Glutamatergic neuron (in vitro differentiated cells): ENCODE measurements around the gene EPB41L2. TPM values are rescaled to one million over a fixed set of nuclear protein-coding genes. Genes with fewer than 3 reads are reported as not detected.

Experiments
- DNase-seq: peaks from one replicate; pipeline ENCODE4 v3.0.0; 2022
- H3K27ac Mint-ChIP-seq: one replicate; pipeline ENCODE4 v1.8.0; 2020; ENCODE audit warnings: mild to moderate bottlenecking, mixed read lengths, inconsistent platforms; ENCODE audit not compliant: unreplicated experiment
- H3K27me3 Mint-ChIP-seq: one replicate; pipeline ENCODE4 v1.8.0; 2020; ENCODE audit warnings: mild to moderate bottlenecking, moderate library complexity, mixed read lengths, inconsistent platforms; ENCODE audit not compliant: unreplicated experiment
- H3K36me3 Mint-ChIP-seq: one replicate; pipeline ENCODE4 v1.8.0; 2020; ENCODE audit warnings: mild to moderate bottlenecking, mixed read lengths, inconsistent platforms; ENCODE audit not compliant: unreplicated experiment
- H3K4me1 Mint-ChIP-seq: one replicate; pipeline ENCODE4 v1.8.0; 2020; ENCODE audit warnings: mild to moderate bottlenecking, low read depth, mixed read lengths, inconsistent platforms; ENCODE audit not compliant: unreplicated experiment
- H3K4me3 Mint-ChIP-seq: one replicate; pipeline ENCODE4 v1.8.0; 2020; ENCODE audit warnings: mild to moderate bottlenecking, mixed read lengths, inconsistent platforms; ENCODE audit not compliant: unreplicated experiment
- H3K9me3 Mint-ChIP-seq: one replicate; pipeline ENCODE4 v1.8.0; 2020; ENCODE audit warnings: mild to moderate bottlenecking, moderate library complexity, mixed read lengths, inconsistent platforms; ENCODE audit not compliant: unreplicated experiment
- CTCF ChIP-seq: fragments of 200-600 bp; sonication (generic); IDR thresholded peaks from one replicate; pipeline ENCODE4 v1.5.0; 2021; ENCODE audit not compliant: partially characterized antibody, unreplicated experiment
- total RNA-seq: library from RNA; stranded (reverse); fragmentation: NEBNext Ultra II Directional; extraction: Animal tissue kit (Norgen Biotek cat#: 25700); gene quantifications from one replicate; pipeline ENCODE4 v1.2.1, GENCODE V29; 2021; ENCODE audit not compliant: unreplicated experiment

Gene EPB41L2
- total RNA-seq, 1 donor from 2014 or later: 36.2 TPM

- H3K9me3 Mint-ChIP-seq: peaks cover 3% of the 10 kb centered on the region
- H3K27me3 Mint-ChIP-seq: no peaks in the 10 kb centered on the region
- peaks cover 9% of the 10 kb centered on the region for H3K36me3 Mint-ChIP-seq
- H3K4me1 Mint-ChIP-seq: no peaks in the 10 kb centered on the region
- H3K27ac Mint-ChIP-seq: no peak overlapping the region
- no peak overlapping the region for H3K4me3 Mint-ChIP-seq
- no peak for DNase-seq
- no peak for TF ChIP-seq CTCF
Observed at GRCh38 chr6:131049608-131050007, 13.4 kb downstream of the EPB41L2 start.

GRCh38 chr6:131048933-131049515 lies 14.0 kb downstream of the EPB41L2 start:
- TF ChIP-seq CTCF: no peak
- no peaks in the 10 kb centered on the region for H3K27me3 Mint-ChIP-seq
- H3K4me1 Mint-ChIP-seq: no peaks in the 10 kb centered on the region
- H3K27ac Mint-ChIP-seq: no peak overlapping the region
- no peak overlapping the region for H3K4me3 Mint-ChIP-seq
- H3K36me3 Mint-ChIP-seq: peaks cover 3% of the 10 kb centered on the region
- peaks cover 2% of the 10 kb centered on the region for H3K9me3 Mint-ChIP-seq
- no peak for DNase-seq

- H3K36me3 Mint-ChIP-seq: no peaks in the 10 kb centered on the region
- H3K27me3 Mint-ChIP-seq: no peaks in the 10 kb centered on the region
- no peak for TF ChIP-seq CTCF
- no peak overlapping the region for H3K27ac Mint-ChIP-seq
- no peaks in the 10 kb centered on the region for H3K4me1 Mint-ChIP-seq
- no peak overlapping the region for H3K4me3 Mint-ChIP-seq
- H3K9me3 Mint-ChIP-seq: peaks cover 2% of the 10 kb centered on the region
- DNase-seq: no peak
Observed at GRCh38 chr6:131048459-131048858, 14.6 kb downstream of the EPB41L2 start.

- peaks cover 4% of the 10 kb centered on the region for H3K4me1 Mint-ChIP-seq
- no peaks in the 10 kb centered on the region for H3K36me3 Mint-ChIP-seq
- no peak overlapping the region for H3K4me3 Mint-ChIP-seq
- TF ChIP-seq CTCF: no peak
- no peak overlapping the region for H3K27ac Mint-ChIP-seq
- no peak for DNase-seq
- H3K9me3 Mint-ChIP-seq: peaks cover 2% of the 10 kb centered on the region
- no peaks in the 10 kb centered on the region for H3K27me3 Mint-ChIP-seq
Observed at GRCh38 chr6:131045139-131045538, 17.9 kb downstream of the EPB41L2 start.

GRCh38 chr6:131043902-131044447 lies 19.1 kb downstream of the EPB41L2 start:
- H3K36me3 Mint-ChIP-seq: no peaks in the 10 kb centered on the region
- H3K4me1 Mint-ChIP-seq: peaks cover 4% of the 10 kb centered on the region
- no peak overlapping the region for H3K4me3 Mint-ChIP-seq
- DNase-seq: no peak
- no peak for TF ChIP-seq CTCF
- H3K9me3 Mint-ChIP-seq: peaks cover 2% of the 10 kb centered on the region
- no peak overlapping the region for H3K27ac Mint-ChIP-seq
- no peaks in the 10 kb centered on the region for H3K27me3 Mint-ChIP-seq
